Fibroblast of lung (primary cell): Measurements from ENCODE around the gene TRIM44. TPM values are rescaled to one million over a fixed set of nuclear protein-coding genes. Genes with fewer than 3 reads are reported as not detected.

ENCODE experiments used
- DNase-seq, 2 donors: peaks; one replicate each; pipeline versions ENCODE4 v3.0.0 to v3.0.0-alpha.2; 2010; ENCODE audit warnings: low read depth in 2 of 2
- H2AFZ ChIP-seq: 2 replicates; pipeline ENCODE4 v1.5.1; 2012; ENCODE audit warnings: low read length, control low read depth, inconsistent platforms
- H3K27ac ChIP-seq: 2 replicates; pipeline ENCODE4 v1.5.1; 2011; ENCODE audit warnings: low read length, control low read depth; ENCODE audit not compliant: insufficient read depth
- H3K27me3 ChIP-seq: 2 replicates; pipeline ENCODE4 v1.5.1; 2011; ENCODE audit warnings: mild to moderate bottlenecking, low read length; ENCODE audit not compliant: control insufficient read depth, insufficient read depth
- H3K36me3 ChIP-seq: 2 replicates; pipeline ENCODE4 v1.5.1; 2011; ENCODE audit warnings: low read length; ENCODE audit not compliant: control insufficient read depth, insufficient read depth
- H3K4me1 ChIP-seq: 2 replicates; pipeline ENCODE4 v1.5.1; 2011; ENCODE audit warnings: low read length; ENCODE audit not compliant: control insufficient read depth, insufficient read depth; ENCODE audit errors: extremely low read depth
- H3K4me2 ChIP-seq: 2 replicates; pipeline ENCODE4 v1.5.1; 2011; ENCODE audit warnings: low read length, control low read depth; ENCODE audit not compliant: insufficient read depth; ENCODE audit errors: extremely low read depth
- H3K4me3 ChIP-seq, 4 experiments: fragments of 200-600 bp in 1 of 4; sonication (generic) in 1 of 4; replicated peaks in 1 of 4; 2 replicates each; pipeline ENCODE4 v1.5.1; 2011 to 2016; ENCODE audit warnings: low read length in 4 of 4, low read depth in 3 of 4, mild to moderate bottlenecking in 3 of 4, control low read depth in 2 of 4, inconsistent platforms in 1 of 4, mixed read lengths in 1 of 4; ENCODE audit not compliant: insufficient read depth in 1 of 4; ENCODE audit errors: control extremely low read depth in 1 of 4
- H3K79me2 ChIP-seq: 2 replicates; pipeline ENCODE4 v1.5.1; 2012; ENCODE audit warnings: mild to moderate bottlenecking, low read length, inconsistent platforms; ENCODE audit not compliant: control insufficient read depth, insufficient read depth
- H3K9ac ChIP-seq: 2 replicates; pipeline ENCODE4 v1.5.1; 2011; ENCODE audit warnings: mild to moderate bottlenecking, low read length, control low read depth; ENCODE audit not compliant: insufficient read depth
- H3K9me3 ChIP-seq: 2 replicates; pipeline ENCODE4 v1.5.1; 2012; ENCODE audit warnings: low read depth, low read length; ENCODE audit not compliant: control insufficient read depth, insufficient read depth
- H4K20me1 ChIP-seq: 2 replicates; pipeline ENCODE4 v1.5.1; 2011; ENCODE audit warnings: low read length; ENCODE audit not compliant: control insufficient read depth, insufficient read depth; ENCODE audit errors: extremely low read depth
- EZH2 ChIP-seq: IDR thresholded peaks from 2 replicates; pipeline ENCODE4 v1.5.1; 2012; ENCODE audit warnings: low read length, control low read depth, mild to moderate bottlenecking; ENCODE audit errors: missing control alignments
- polyA plus RNA-seq, 2 donors: library from polyadenylated mRNA; depleted of rRNA in 1 of 2; stranded (reverse) in 1 of 2; unstranded in 1 of 2; fragments of >200 nt; gene quantifications; 2 replicates each; pipeline ENCODE4 v1.2.1, GENCODE V29; 2011 to 2012; ENCODE audit warnings: missing spikeins in 1 of 2
- total RNA-seq: library from RNA; depleted of rRNA; stranded (reverse); fragments of >200 nt; gene quantifications from 2 replicates; pipeline ENCODE4 v1.2.1, GENCODE V29; 2014
- TF ChIP-seq, protein P1 (sequence below), 2 donors: IDR thresholded peaks in 1 of 2; conservative IDR thresholded peaks in 1 of 2; 1 replicate in 1 of 2; 2 replicates in 1 of 2; pipeline ENCODE4 v1.5.1; 2011 to 2012; ENCODE audit warnings: low read length in 2 of 2, control low read depth in 1 of 2, inconsistent platforms in 1 of 2, low read depth in 1 of 2, mild to moderate bottlenecking in 1 of 2

Gene TRIM44
- total and polyA plus RNA-seq, 2 donors (not counting 1 experiment from before 2014, with no cell fraction given): 10.4 to 78.3 TPM

DNA sequence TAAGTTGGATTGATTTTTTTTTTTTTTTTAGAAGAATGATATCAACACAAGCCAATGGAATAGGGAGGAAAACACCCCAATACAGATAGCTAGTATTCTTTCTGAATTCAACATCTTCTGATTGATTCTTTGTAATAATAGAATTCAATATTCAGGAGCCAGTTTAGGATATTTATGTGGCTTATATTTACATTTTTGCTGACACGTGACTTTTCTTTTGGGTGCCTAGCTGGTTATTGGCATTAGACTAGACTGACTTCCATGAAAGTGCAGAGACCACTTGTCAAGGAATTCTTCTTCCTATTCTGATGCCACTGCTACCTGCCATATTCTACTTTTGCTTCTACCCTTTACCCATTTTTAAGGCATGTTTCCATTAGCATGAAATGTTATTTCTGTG lies 16.4 kb downstream of the TRIM44 start:
- Histone ChIP-seq H3K9me3 (no peaks in the 10 kb centered on the region), H4K20me1 (peaks cover 6% of the 10 kb centered on the region), H3K27ac (no peak overlapping the region), H3K4me1 (peaks cover 8% of the 10 kb centered on the region), H3K9ac (no peak overlapping the region), H3K79me2 (peaks cover 52% of the 10 kb centered on the region), H3K4me3 (no peak overlapping the region), H3K4me2 (no peak overlapping the region), H3K36me3 (no peaks in the 10 kb centered on the region), H3K27me3 (no peaks in the 10 kb centered on the region), H2AFZ (no peak overlapping the region)
- no peak for TF ChIP-seq EZH2
- TF ChIP-seq, protein P1, sequence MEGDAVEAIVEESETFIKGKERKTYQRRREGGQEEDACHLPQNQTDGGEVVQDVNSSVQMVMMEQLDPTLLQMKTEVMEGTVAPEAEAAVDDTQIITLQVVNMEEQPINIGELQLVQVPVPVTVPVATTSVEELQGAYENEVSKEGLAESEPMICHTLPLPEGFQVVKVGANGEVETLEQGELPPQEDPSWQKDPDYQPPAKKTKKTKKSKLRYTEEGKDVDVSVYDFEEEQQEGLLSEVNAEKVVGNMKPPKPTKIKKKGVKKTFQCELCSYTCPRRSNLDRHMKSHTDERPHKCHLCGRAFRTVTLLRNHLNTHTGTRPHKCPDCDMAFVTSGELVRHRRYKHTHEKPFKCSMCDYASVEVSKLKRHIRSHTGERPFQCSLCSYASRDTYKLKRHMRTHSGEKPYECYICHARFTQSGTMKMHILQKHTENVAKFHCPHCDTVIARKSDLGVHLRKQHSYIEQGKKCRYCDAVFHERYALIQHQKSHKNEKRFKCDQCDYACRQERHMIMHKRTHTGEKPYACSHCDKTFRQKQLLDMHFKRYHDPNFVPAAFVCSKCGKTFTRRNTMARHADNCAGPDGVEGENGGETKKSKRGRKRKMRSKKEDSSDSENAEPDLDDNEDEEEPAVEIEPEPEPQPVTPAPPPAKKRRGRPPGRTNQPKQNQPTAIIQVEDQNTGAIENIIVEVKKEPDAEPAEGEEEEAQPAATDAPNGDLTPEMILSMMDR (conservative IDR thresholded peaks at IDR 0.05 in 1 of 2, IDR thresholded peaks at IDR 0.05 in 1 of 2; ENCODE audit: low read depth in 1 of 2, low read length in 2 of 2): no peak
- DNase-seq: no peak

DNA sequence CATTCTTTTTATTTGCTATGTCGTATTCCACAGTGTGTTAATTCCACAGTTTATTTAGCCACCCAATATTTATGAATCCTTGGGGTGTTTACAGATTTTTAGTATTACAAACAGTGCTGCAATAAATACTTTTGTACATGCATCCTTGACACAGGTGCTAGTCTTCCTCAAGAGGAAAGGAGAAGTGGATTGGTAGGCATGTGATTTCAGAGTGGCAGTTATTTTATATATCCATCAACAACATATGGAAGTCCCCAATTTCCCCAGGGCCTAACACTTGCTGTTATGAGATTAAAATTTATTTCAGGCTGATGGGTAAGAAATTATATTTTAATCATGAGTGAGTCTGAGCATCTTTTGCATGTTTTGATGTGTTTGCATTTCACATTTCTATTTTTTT lies 17.9 kb downstream of the TRIM44 start:
- no peak overlapping the region for H3K27ac ChIP-seq
- DNase-seq: no peak
- no peaks in the 10 kb centered on the region for H3K9me3 ChIP-seq
- no peak overlapping the region for H2AFZ ChIP-seq
- peaks cover 8% of the 10 kb centered on the region for H3K4me1 ChIP-seq
- H4K20me1 ChIP-seq: peaks cover 6% of the 10 kb centered on the region
- no peaks in the 10 kb centered on the region for H3K27me3 ChIP-seq
- TF ChIP-seq, protein P1 (conservative IDR thresholded peaks at IDR 0.05 in 1 of 2, IDR thresholded peaks at IDR 0.05 in 1 of 2; ENCODE audit: low read depth in 1 of 2, low read length in 2 of 2): no peak
- TF ChIP-seq EZH2: no peak
- no peak overlapping the region for H3K9ac ChIP-seq
- H3K4me2 ChIP-seq: no peak overlapping the region
- H3K4me3 ChIP-seq: no peak overlapping the region
- H3K79me2 ChIP-seq: peaks cover 43% of the 10 kb centered on the region
- H3K36me3 ChIP-seq: no peaks in the 10 kb centered on the region

DNA sequence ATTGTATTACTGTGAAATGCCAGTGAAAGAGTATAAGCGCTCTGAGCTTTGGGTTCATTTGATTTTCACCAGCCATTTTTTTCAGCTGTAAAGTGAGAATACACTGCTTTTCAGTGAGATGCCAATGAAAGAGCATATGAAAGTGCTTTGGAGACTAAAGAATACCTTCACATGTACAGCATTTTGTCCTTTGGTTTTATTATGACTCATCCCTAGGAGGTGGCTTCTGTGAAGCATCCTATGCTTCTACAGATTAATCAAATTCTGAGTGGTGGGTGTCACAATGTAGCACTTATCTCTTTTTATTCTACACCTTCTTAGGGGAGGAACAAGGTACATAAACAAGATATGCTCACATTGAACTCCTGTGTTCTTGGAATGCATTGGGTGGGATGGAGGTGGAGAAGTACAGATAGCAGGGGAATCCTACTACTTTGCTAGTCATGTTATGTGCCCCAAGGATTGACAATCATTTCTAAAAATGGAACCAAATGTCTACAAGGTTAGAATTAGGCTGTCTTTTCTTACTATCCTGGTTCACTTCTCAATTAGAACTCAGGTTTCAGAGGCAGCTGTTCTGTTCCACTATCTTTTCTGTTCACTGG lies 18.7 kb downstream of the TRIM44 start:
- Histone ChIP-seq H3K9ac (no peak overlapping the region), H2AFZ (no peak overlapping the region), H3K79me2 (peaks cover 37% of the 10 kb centered on the region), H3K4me3 (no peak overlapping the region), H3K27me3 (no peaks in the 10 kb centered on the region), H3K9me3 (no peaks in the 10 kb centered on the region), H3K4me1 (peaks cover 4% of the 10 kb centered on the region), H3K4me2 (no peak overlapping the region), H4K20me1 (peaks cover under 1% of the 10 kb centered on the region), H3K36me3 (no peaks in the 10 kb centered on the region), H3K27ac (no peak overlapping the region)
- no peak for DNase-seq
- TF ChIP-seq, protein P1 (conservative IDR thresholded peaks at IDR 0.05 in 1 of 2, IDR thresholded peaks at IDR 0.05 in 1 of 2; ENCODE audit: low read depth in 1 of 2, low read length in 2 of 2): no peak
- TF ChIP-seq EZH2: no peak
